GM23248 (cell line): ENCODE data around the gene ZC4H2. TPM values are rescaled to one million over a fixed set of nuclear protein-coding genes. Genes with fewer than 3 reads are reported as not detected.
A peak's percentile ranks its signal among the peaks of the same experiment; 100 is the strongest.
"Not testable (repeated sequence)": the region's sequence is repeated elsewhere in the genome, so short reads cannot be mapped to it uniquely, and the experiment has no call there.

Experiments
- DNase-seq: peaks from one replicate; pipeline ENCODE4 v3.0.0-alpha.2; 2015
- H2AFZ ChIP-seq: fragments of 200-600 bp; sonication (generic); 2 replicates; pipeline ENCODE4 v1.6.1; 2016; ENCODE audit warnings: antibody characterized with exemption
- H3F3A ChIP-seq: fragments of 200-600 bp; sonication (generic); 2 replicates; pipeline ENCODE4 v1.6.1; 2016; ENCODE audit warnings: mild to moderate bottlenecking, antibody characterized with exemption, mixed run types; ENCODE audit not compliant: insufficient read depth
- H3K27ac ChIP-seq: fragments of 200-600 bp; sonication (generic); 2 replicates; pipeline ENCODE4 v1.5.1; 2016; ENCODE audit warnings: mild to moderate bottlenecking
- H3K27me3 ChIP-seq: fragments of 200-600 bp; sonication (generic); replicated peaks from 2 replicates; pipeline ENCODE4 v1.6.1; 2016; ENCODE audit warnings: mild to moderate bottlenecking; ENCODE audit not compliant: insufficient read depth
- H3K36me3 ChIP-seq: fragments of 200-600 bp; sonication (generic); 2 replicates; pipeline ENCODE4 v1.6.1; 2016; ENCODE audit warnings: low read depth, mild to moderate bottlenecking
- H3K4me1 ChIP-seq: fragments of 200-600 bp; sonication (generic); 2 replicates; pipeline ENCODE4 v1.6.1; 2016; ENCODE audit warnings: mild to moderate bottlenecking; ENCODE audit not compliant: insufficient read depth
- H3K4me2 ChIP-seq: fragments of 200-600 bp; sonication (generic); one replicate; pipeline ENCODE4 v1.6.1; 2016; ENCODE audit warnings: mild to moderate bottlenecking; ENCODE audit not compliant: unreplicated experiment
- H3K4me3 ChIP-seq: fragments of 200-600 bp; sonication (generic); 2 replicates; pipeline ENCODE4 v1.5.1; 2016; ENCODE audit warnings: mild to moderate bottlenecking
- H3K79me2 ChIP-seq: fragments of 200-600 bp; sonication (generic); 2 replicates; pipeline ENCODE4 v1.6.1; 2016; ENCODE audit warnings: mild to moderate bottlenecking; ENCODE audit not compliant: insufficient read depth
- H3K9ac ChIP-seq: fragments of 200-600 bp; sonication (generic); 2 replicates; pipeline ENCODE4 v1.6.1; 2016; ENCODE audit warnings: mild to moderate bottlenecking
- H3K9me2 ChIP-seq: fragments of 200-600 bp; sonication (generic); 2 replicates; pipeline ENCODE4 v1.6.1; 2016; ENCODE audit warnings: mixed run types, mild to moderate bottlenecking, moderate library complexity; ENCODE audit not compliant: insufficient read depth
- H3K9me3 ChIP-seq: fragments of 200-600 bp; sonication (generic); one replicate; pipeline ENCODE4 v1.6.1; 2017; ENCODE audit warnings: low read depth
- H4K20me1 ChIP-seq: fragments of 200-600 bp; sonication (generic); 2 replicates; pipeline ENCODE4 v1.6.0; 2016; ENCODE audit not compliant: insufficient read depth
- EZH2 ChIP-seq: fragments of 200-600 bp; sonication (generic); IDR thresholded peaks from 2 replicates; pipeline ENCODE4 v1.6.1; 2018; ENCODE audit warnings: antibody characterized with exemption, mild to moderate bottlenecking; ENCODE audit not compliant: insufficient read depth, poor library complexity, severe bottlenecking
- EZH2phosphoT487 ChIP-seq: fragments of 200-600 bp; sonication (generic); IDR thresholded peaks from 2 replicates; pipeline ENCODE4 v1.6.1; 2018; ENCODE audit warnings: antibody characterized with exemption, moderate library complexity, mild to moderate bottlenecking, low read depth; ENCODE audit not compliant: insufficient read depth
- WGBS, 2 experiments: methylation state at CpG; one replicate each; pipeline ENCODE4 v1.1.6; 2015 to 2017; ENCODE audit warnings: low lambda C conversion rate in 2 of 2, low coverage in 1 of 2; ENCODE audit errors: missing lambda C conversion rate in 2 of 2; 5-methylcytosine and 5-hydroxymethylcytosine counted together
- in situ Hi-C: fragments of 300-500 bp; cut with MboI; formaldehyde crosslinking; loops from 2 replicates; pipeline ENCODE4 v1.15.0; 2020
- polyA plus RNA-seq: library from polyadenylated mRNA; unstranded; fragments of >200 nt; fragmentation: Nextera tagmentation; extraction: Ambion mirVana; gene quantifications from 2 replicates; pipeline ENCODE4 v1.2.1, GENCODE V29; 2016
- total RNA-seq: library from RNA; depleted of rRNA; stranded (reverse); fragments of >200 nt; shearing (Covaris generic); gene quantifications from 2 replicates; pipeline ENCODE4 v1.2.3, GENCODE V29; 2014; rRNA removed

Gene ZC4H2, protein sequence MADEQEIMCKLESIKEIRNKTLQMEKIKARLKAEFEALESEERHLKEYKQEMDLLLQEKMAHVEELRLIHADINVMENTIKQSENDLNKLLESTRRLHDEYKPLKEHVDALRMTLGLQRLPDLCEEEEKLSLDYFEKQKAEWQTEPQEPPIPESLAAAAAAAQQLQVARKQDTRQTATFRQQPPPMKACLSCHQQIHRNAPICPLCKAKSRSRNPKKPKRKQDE
- total RNA-seq (3.2 and 14.3 TPM in 2 replicates), polyA plus RNA-seq (8.0 and 9.9 TPM in 2 replicates)

GRCh38 chrX:64975989-64976672 is at the start of gene ZC4H2:
Gene ZC4H2, minus strand, starts transcription at chrX:64976450. Its CDS starts 73 bp downstream, at chrX:64976377.
- in situ Hi-C loops = no loop called here
- Histone ChIP-seq H3K36me3 (no peaks in the 10 kb centered on the region), H3K79me2 (no peaks in the 10 kb centered on the region), H4K20me1 (no peaks in the 10 kb centered on the region), H3K4me2 (peak within 1 kb of the TSS; percentile 78), H3F3A (no peaks in the 10 kb centered on the region), H3K27ac (no peak within 1 kb of the TSS), H3K27me3 (no peaks in the 10 kb centered on the region), H2AFZ (peak within 1 kb of the TSS; percentile 95), H3K9ac (peak within 1 kb of the TSS; percentile 67), H3K9me3 (no peaks in the 10 kb centered on the region), H3K9me2 (no peaks in the 10 kb centered on the region), H3K4me3 (peak within 1 kb of the TSS; percentile 93), H3K4me1 (0 out of 2 replicates have a peak, but pooled peaks cover 3% of the 10 kb centered on the region)
- no peak for TF ChIP-seq EZH2
- TF ChIP-seq EZH2phosphoT487 = no peak
- DNase-seq = peak; percentile 86
- WGBS, 2 experiments = 1 to 2% methylated on average over 14 to 15 of the region's 17 CpGs

DNA sequence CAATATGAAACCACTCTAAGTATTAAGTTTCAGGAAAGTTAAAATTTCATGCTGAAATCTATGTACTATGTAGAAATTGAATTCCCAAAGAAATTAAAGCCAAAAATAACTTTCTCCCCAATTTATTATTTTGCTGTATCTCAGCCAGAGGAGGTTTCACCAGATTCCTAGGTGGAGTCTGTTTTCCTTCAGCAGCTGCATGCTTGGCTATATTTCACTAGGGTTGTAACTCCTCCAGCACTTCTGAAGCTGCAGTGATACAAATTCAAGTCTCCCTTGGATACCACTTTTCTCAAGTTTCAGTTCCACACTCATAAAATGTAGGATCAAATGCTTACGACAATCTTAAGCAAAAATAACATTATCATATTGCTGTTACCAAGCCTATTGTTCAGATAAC is 41.2 kb upstream of the ZC4H2 start:
- 0 to 4% methylated on average over 1 of the region's 1 CpG for WGBS, 2 experiments
- H3K9ac ChIP-seq = no peak overlapping the region
- H3K36me3 ChIP-seq = no peaks in the 10 kb centered on the region
- in situ Hi-C loops = no loop called here
- no peaks in the 10 kb centered on the region for H3K4me1 ChIP-seq
- TF ChIP-seq EZH2 (no peak), EZH2phosphoT487 (no peak)
- H3K27me3 ChIP-seq = no peaks in the 10 kb centered on the region
- no peaks in the 10 kb centered on the region for H3K9me2 ChIP-seq
- H3K79me2 ChIP-seq = no peaks in the 10 kb centered on the region
- H3K4me2 ChIP-seq = no peak overlapping the region
- H3K9me3 ChIP-seq = no peaks in the 10 kb centered on the region
- DNase-seq = no peak
- no peaks in the 10 kb centered on the region for H3F3A ChIP-seq
- H3K27ac ChIP-seq = no peak overlapping the region
- no peak overlapping the region for H3K4me3 ChIP-seq
- H2AFZ ChIP-seq = no peak overlapping the region
- no peaks in the 10 kb centered on the region for H4K20me1 ChIP-seq

- H3K27me3 ChIP-seq = no peaks in the 10 kb centered on the region
- no peak for TF ChIP-seq EZH2phosphoT487
- no peak for TF ChIP-seq EZH2
- no peaks in the 10 kb centered on the region for H3K4me1 ChIP-seq
- no peaks in the 10 kb centered on the region for H4K20me1 ChIP-seq
- no peak overlapping the region for H3K9ac ChIP-seq
- H3K4me3 ChIP-seq = no peak overlapping the region
- no peak overlapping the region for H2AFZ ChIP-seq
- no peaks in the 10 kb centered on the region for H3K79me2 ChIP-seq
- no peak for DNase-seq
- H3K27ac ChIP-seq = no peak overlapping the region
- in situ Hi-C loops = no loop called here
- H3F3A ChIP-seq = no peaks in the 10 kb centered on the region
- no peaks in the 10 kb centered on the region for H3K9me3 ChIP-seq
- H3K36me3 ChIP-seq = no peaks in the 10 kb centered on the region
- H3K9me2 ChIP-seq = no peaks in the 10 kb centered on the region
- no peak overlapping the region for H3K4me2 ChIP-seq
Measured at GRCh38 chrX:65014230-65014629, 38.0 kb upstream of the ZC4H2 start.

GRCh38 chrX:65009459-65009858 is 33.2 kb upstream of the ZC4H2 start:
- Histone ChIP-seq H3K27ac (no peak overlapping the region), H3K9ac (no peak overlapping the region), H3K4me3 (no peak overlapping the region), H3K79me2 (no peaks in the 10 kb centered on the region), H3K27me3 (no peaks in the 10 kb centered on the region), H3F3A (no peaks in the 10 kb centered on the region), H3K36me3 (no peaks in the 10 kb centered on the region), H3K4me1 (no peaks in the 10 kb centered on the region), H3K9me3 (no peaks in the 10 kb centered on the region), H2AFZ (no peak overlapping the region), H4K20me1 (no peaks in the 10 kb centered on the region), H3K9me2 (no peaks in the 10 kb centered on the region), H3K4me2 (no peak overlapping the region)
- no peak for DNase-seq
- in situ Hi-C loops = no loop called here
- TF ChIP-seq EZH2phosphoT487 (no peak), EZH2 (no peak)

DNA sequence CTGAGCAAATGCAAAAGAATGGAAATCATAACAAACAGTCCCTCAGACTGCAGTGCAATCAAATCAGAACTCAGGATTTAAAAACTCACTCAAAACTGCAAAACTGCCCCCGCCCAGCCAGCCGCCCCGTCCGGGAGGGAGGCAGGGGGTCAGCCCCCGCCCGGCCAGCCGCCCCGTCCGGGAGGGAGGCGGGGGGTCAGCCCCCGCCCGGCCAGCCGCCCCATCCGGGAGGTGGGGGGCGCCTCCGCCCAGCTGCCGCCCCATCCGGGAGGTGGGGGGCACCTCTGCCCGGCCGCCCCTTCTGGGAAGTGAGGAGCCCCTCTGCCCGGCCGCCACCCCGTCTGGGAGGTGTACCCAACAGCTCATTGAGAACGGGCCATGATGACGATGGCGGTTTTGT is 26.0 kb upstream of the ZC4H2 start:
- H3K4me1 ChIP-seq, H3K9me2 ChIP-seq, H4K20me1 ChIP-seq, H3K4me3 ChIP-seq, H3K36me3 ChIP-seq, H3K4me2 ChIP-seq, H3F3A ChIP-seq, H3K27me3 ChIP-seq, H3K9ac ChIP-seq, H2AFZ ChIP-seq, H3K9me3 ChIP-seq, H3K27ac ChIP-seq, in situ Hi-C loops, H3K79me2 ChIP-seq, DNase-seq: not testable (repeated sequence)
- WGBS, 2 experiments = 87% methylated on average over 18 of the region's 26 CpGs; no CpG with 5 or more reads in 1 of the 2 experiments
